ENCODE results near the gene NUDT13. TPM values are rescaled to one million over a fixed set of nuclear protein-coding genes. Genes with fewer than 3 reads are reported as not detected.

NUDT13 gene
- total and polyA plus RNA-seq, 9 of the 15 experiments (the other 6 are each of a cell fraction or from before 2014, with no cell fraction given), result 4.7 to 11.1 (median 5.6) TPM

- TF ChIP-seq MXD1 (CRISPR knock-in tag; IDR thresholded peaks at IDR 0.05; ENCODE audit: borderline replicate concordance, poor library complexity, severe bottlenecking), result no peak
- TF ChIP-seq RNF2 (IDR thresholded peaks at IDR 0.05), result no peak
- TF ChIP-seq GTF2B (IDR thresholded peaks at IDR 0.05; ENCODE audit: extremely low read depth, insufficient read length), result no peak
- TF ChIP-seq THRB (CRISPR knock-in tag; conservative IDR thresholded peaks at IDR 0.05), result no peak
- TF ChIP-seq ATF1 (CRISPR knock-in tag; IDR thresholded peaks at IDR 0.05), result peak; percentile 99
- TF ChIP-seq ATF1 (tag; IDR thresholded peaks at IDR 0.05), result peak; percentile 100
- no peak for TF ChIP-seq STAT5A (IDR thresholded peaks at IDR 0.05; ENCODE audit: borderline replicate concordance, low read length)
- no peak for TF ChIP-seq MAFF (IDR thresholded peaks at IDR 0.05; ENCODE audit: low read length)
- TF ChIP-seq KAT8 (IDR thresholded peaks at IDR 0.05; ENCODE audit: low read depth), result peak; percentile 87; the same call in 1 of the 2 replicates
- no peak for TF ChIP-seq ZNF561 (CRISPR knock-in tag; conservative IDR thresholded peaks at IDR 0.05)
- peak; percentile 65; the same call in 1 of the 2 replicates for TF ChIP-seq L3MBTL2 (IDR thresholded peaks at IDR 0.05)
- no peak for TF ChIP-seq E2F1 (CRISPR knock-in tag; IDR thresholded peaks at IDR 0.05)
- TF ChIP-seq SOX6 (IDR thresholded peaks at IDR 0.05), result peak; percentile 63
- TF ChIP-seq ATF2 (CRISPR knock-in tag; IDR thresholded peaks at IDR 0.05), result no peak
- TF ChIP-seq ATF3 (IDR thresholded peaks at IDR 0.05), result peak; percentile 68
- TF ChIP-seq ATF3 (CRISPR knock-in tag; conservative IDR thresholded peaks at IDR 0.05), result peak; percentile 61; the same call in 1 of the 2 replicates
- TF ChIP-seq CTBP1 (IDR thresholded peaks at IDR 0.05; ENCODE audit: borderline replicate concordance), result peak; percentile 95
- TF ChIP-seq BDP1 (IDR thresholded peaks at IDR 0.05; ENCODE audit: insufficient read depth, insufficient read length), result no peak
- TF ChIP-seq E4F1 (CRISPR knock-in tag; IDR thresholded peaks at IDR 0.05; ENCODE audit: borderline replicate concordance), result no peak
Measured at GRCh38 chr10:73167783-73168464, 57.7 kb downstream of the NUDT13 start, which contains the start of the genes ECD and FAM149B1 (continued).

Measured in K562 (cell line).